A673 (cell line): Measurements from ENCODE around the gene FOXJ3. TPM values are rescaled to one million over a fixed set of nuclear protein-coding genes. Genes with fewer than 3 reads are reported as not detected.

ENCODE experiments used
- BruUV-seq: library from RNA; stranded (reverse); fragments of 400-500 nt; replicated peaks from 2 replicates; lab custom pipeline; 2021; lab: Mats Ljungman, UMichigan
- CTCF ChIA-PET: fragments of 300-600 bp; sonication (Branson Sonifier 250); formaldehyde crosslinking; loops from one replicate; lab custom pipeline; 2022; ENCODE audit warnings: antibody characterized with exemption; lab: Charles Lee
- POLR2A ChIA-PET: fragments of 300-600 bp; sonication (Branson Sonifier 250); formaldehyde crosslinking; loops from one replicate; lab custom pipeline; 2022; ENCODE audit warnings: antibody characterized with exemption; ENCODE audit not compliant: low non-redundant PET; lab: Charles Lee
- DNase-seq: peaks from one replicate; pipeline ENCODE4 v3.0.0-alpha.2; 2015; ENCODE audit warnings: low spot score
- H3K27ac ChIP-seq: fragments of 200-600 bp; sonication (generic); 2 replicates; pipeline ENCODE4 v1.5.1; 2016; ENCODE audit warnings: mixed run types, low read depth, mild to moderate bottlenecking, mixed read lengths, antibody characterized with exemption, low read length; ENCODE audit not compliant: poor library complexity, severe bottlenecking
- H3K27me3 ChIP-seq: fragments of 200-600 bp; sonication (generic); replicated peaks from 2 replicates; pipeline ENCODE4 v1.6.1; 2017; ENCODE audit warnings: mixed run types, low read depth, mild to moderate bottlenecking, mixed read lengths, antibody characterized with exemption, low read length; ENCODE audit not compliant: insufficient read depth, poor library complexity
- H3K36me3 ChIP-seq: fragments of 200-600 bp; sonication (generic); 2 replicates; pipeline ENCODE4 v1.6.1; 2016; ENCODE audit warnings: mixed run types, mild to moderate bottlenecking, mixed read lengths, antibody characterized with exemption, low read length; ENCODE audit not compliant: insufficient read depth, poor library complexity, severe bottlenecking
- H3K4me1 ChIP-seq: fragments of 200-600 bp; sonication (generic); 2 replicates; pipeline ENCODE4 v1.6.1; 2017; ENCODE audit warnings: mixed run types, mild to moderate bottlenecking, mixed read lengths, antibody characterized with exemption, low read length; ENCODE audit not compliant: insufficient read depth, poor library complexity, severe bottlenecking
- H3K4me3 ChIP-seq: fragments of 200-600 bp; sonication (generic); 2 replicates; pipeline ENCODE4 v1.5.1; 2016; ENCODE audit warnings: low read depth, mixed run types, mild to moderate bottlenecking, mixed read lengths, low read length; ENCODE audit not compliant: poor library complexity, severe bottlenecking
- H3K9me3 ChIP-seq: fragments of 200-600 bp; sonication (generic); 2 replicates; pipeline ENCODE4 v1.6.1; 2016; ENCODE audit warnings: mixed run types, low read depth, mild to moderate bottlenecking, mixed read lengths, antibody characterized with exemption, low read length; ENCODE audit not compliant: poor library complexity, severe bottlenecking
- EZH2 ChIP-seq: fragments of 200-600 bp; sonication (generic); IDR thresholded peaks from 2 replicates; pipeline ENCODE4 v1.6.1; 2017; ENCODE audit warnings: borderline replicate concordance, low read depth, mild to moderate bottlenecking, mixed read lengths, antibody characterized with exemption, low read length; ENCODE audit not compliant: poor library complexity, severe bottlenecking
- intact Hi-C: fragments of 100-400 bp; cut with micrococcal nuclease; formaldehyde crosslinking; loops from one replicate; pipeline ENCODE4 v1.10.0; 2022; ENCODE audit not compliant: unreplicated experiment
- total RNA-seq: library from RNA; stranded (reverse); gene quantifications from 2 replicates; pipeline ENCODE4 v1.2.3, GENCODE V29; 2021
- TF ChIP-seq, protein P1 (sequence below): fragments of 300-800, 200-600 bp; sonication (generic); conservative IDR thresholded peaks from 2 replicates; pipeline ENCODE4 v1.5.1; 2017; ENCODE audit warnings: low read depth, mild to moderate bottlenecking, antibody characterized with exemption, low read length, moderate library complexity, mixed read lengths

FOXJ3 gene
- total RNA-seq, 1 experiment from 2014 or later: 57.9 TPM

DNA sequence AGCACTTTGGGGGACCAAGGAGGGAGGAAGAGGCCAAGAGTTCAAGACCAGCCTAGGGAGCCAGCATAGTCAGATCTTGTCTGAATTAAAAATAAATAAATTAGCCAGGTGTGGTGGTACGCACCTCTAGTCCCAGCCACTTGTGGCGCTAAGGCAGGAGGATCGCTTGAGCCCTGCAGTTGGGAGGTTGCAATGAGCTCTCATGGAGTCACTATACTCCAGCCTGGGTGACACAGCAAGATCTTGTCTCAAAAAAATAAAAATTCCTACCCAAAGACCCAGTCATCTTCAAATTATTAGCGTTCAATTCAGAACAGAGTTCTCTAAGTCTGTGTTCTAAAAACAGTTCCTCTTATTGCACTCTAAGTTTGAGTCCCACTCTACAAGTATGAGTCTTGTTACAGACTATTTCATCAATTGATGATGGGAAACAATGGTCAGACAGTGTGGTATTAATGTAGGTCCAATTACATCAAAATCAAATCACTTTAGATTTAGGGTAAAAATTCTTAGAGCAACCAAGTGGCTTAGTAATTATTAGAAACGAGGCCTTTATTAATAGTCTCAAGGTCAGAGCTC lies 6.9 kb downstream of the FOXJ3 start:
- Histone ChIP-seq H3K36me3 (no peaks in the 10 kb centered on the region), H3K27me3 (no peaks in the 10 kb centered on the region), H3K4me3 (no peak overlapping the region), H3K27ac (no peak overlapping the region), H3K9me3 (no peaks in the 10 kb centered on the region), H3K4me1 (peaks cover 5% of the 10 kb centered on the region)
- ChIA-PET CTCF (no interaction called here), POLR2A (no interaction called here)
- no peak for DNase-seq
- intact Hi-C loops: no loop called here
- BruUV-seq: no TSS peak
- no peak for TF ChIP-seq EZH2
- TF ChIP-seq, protein P1, sequence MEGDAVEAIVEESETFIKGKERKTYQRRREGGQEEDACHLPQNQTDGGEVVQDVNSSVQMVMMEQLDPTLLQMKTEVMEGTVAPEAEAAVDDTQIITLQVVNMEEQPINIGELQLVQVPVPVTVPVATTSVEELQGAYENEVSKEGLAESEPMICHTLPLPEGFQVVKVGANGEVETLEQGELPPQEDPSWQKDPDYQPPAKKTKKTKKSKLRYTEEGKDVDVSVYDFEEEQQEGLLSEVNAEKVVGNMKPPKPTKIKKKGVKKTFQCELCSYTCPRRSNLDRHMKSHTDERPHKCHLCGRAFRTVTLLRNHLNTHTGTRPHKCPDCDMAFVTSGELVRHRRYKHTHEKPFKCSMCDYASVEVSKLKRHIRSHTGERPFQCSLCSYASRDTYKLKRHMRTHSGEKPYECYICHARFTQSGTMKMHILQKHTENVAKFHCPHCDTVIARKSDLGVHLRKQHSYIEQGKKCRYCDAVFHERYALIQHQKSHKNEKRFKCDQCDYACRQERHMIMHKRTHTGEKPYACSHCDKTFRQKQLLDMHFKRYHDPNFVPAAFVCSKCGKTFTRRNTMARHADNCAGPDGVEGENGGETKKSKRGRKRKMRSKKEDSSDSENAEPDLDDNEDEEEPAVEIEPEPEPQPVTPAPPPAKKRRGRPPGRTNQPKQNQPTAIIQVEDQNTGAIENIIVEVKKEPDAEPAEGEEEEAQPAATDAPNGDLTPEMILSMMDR: no peak

DNA sequence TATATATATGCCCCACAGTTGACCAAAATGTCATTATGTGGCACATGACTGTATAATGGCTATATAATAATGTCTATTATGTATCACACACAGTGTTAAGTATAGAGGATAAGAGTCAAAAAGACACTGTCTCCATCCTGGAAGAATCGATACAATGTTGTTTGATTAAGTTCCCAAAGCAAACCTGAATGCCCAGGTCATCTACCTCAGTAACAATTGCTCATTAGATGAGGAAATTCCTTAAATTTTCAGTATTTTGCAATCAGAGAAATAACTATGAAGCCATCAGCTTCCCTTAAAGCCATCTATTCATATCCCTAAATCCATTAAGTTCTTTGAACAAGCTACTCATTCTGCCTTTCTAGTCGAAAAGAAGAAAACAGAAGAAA lies 10.0 kb downstream of the FOXJ3 start:
- peaks cover 36% of the 10 kb centered on the region for H3K4me1 ChIP-seq
- H3K9me3 ChIP-seq: no peaks in the 10 kb centered on the region
- no peak for DNase-seq
- no peak overlapping the region for H3K4me3 ChIP-seq
- H3K27ac ChIP-seq: no peak overlapping the region
- no peak for TF ChIP-seq EZH2
- TF ChIP-seq, protein P1: no peak
- CTCF ChIA-PET: no interaction called here
- no peaks in the 10 kb centered on the region for H3K27me3 ChIP-seq
- POLR2A ChIA-PET: no interaction called here
- intact Hi-C loops: no loop called here
- H3K36me3 ChIP-seq: no peaks in the 10 kb centered on the region
- BruUV-seq: no TSS peak

DNA sequence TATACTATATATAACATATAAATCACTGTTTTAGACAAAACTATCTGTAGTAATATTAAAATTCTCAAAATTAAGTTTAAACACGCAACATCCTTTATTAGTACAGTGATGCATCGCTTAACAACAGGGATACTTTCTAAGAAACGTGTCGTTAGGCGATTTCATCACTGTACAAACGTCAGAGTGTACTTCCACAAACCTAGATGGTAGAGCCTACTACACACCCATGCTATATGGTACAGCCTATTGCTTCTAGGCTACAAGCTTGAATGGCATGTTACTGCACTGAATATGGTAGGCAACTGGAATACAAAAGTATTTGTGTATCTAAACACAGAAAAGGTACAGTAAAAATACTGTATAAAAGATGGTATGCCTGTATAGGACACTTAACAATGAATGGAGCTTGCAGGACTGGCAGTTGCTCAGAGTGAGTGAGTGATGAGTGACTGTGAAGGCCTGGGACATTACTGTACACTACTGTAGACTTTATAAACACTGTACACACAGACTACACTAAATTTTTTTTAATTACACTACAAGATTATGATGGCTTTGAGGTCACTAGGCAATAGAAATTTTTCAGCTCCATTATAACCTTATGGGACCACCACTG lies 10.5 kb downstream of the FOXJ3 start:
- intact Hi-C loops: no loop called here
- POLR2A ChIA-PET: no interaction called here
- no peak for DNase-seq
- Histone ChIP-seq H3K27me3 (no peaks in the 10 kb centered on the region), H3K27ac (no peak overlapping the region), H3K4me1 (peaks cover 41% of the 10 kb centered on the region), H3K9me3 (no peaks in the 10 kb centered on the region), H3K4me3 (no peak overlapping the region), H3K36me3 (no peaks in the 10 kb centered on the region)
- no peak for TF ChIP-seq EZH2
- TF ChIP-seq, protein P1: no peak
- CTCF ChIA-PET: no interaction called here
- no TSS peak for BruUV-seq
